ENCODE data around the gene KCNE4.

Gene KCNE4

GRCh38 chr2:223012291-223012690 lies 39.7 kb upstream of the KCNE4 start:
- TF ChIP-seq CTCF (IDR thresholded peaks at IDR 0.05; ENCODE audit: insufficient read depth, low read depth, low read length, missing control alignments) = no peak
- no peak overlapping the region for H3K4me3 ChIP-seq (ENCODE audit: low read depth, low read length)
- no peak for DNase-seq (ENCODE audit: low read depth)

- DNase-seq (ENCODE audit: low read depth) = no peak
- H3K4me3 ChIP-seq (ENCODE audit: low read depth, low read length) = no peak overlapping the region
- no peak for TF ChIP-seq CTCF (IDR thresholded peaks at IDR 0.05; ENCODE audit: insufficient read depth, low read depth, low read length, missing control alignments)
These were observed 32.5 kb upstream of the KCNE4 start for GRCh38 chr2:223019390-223019930.

DNA sequence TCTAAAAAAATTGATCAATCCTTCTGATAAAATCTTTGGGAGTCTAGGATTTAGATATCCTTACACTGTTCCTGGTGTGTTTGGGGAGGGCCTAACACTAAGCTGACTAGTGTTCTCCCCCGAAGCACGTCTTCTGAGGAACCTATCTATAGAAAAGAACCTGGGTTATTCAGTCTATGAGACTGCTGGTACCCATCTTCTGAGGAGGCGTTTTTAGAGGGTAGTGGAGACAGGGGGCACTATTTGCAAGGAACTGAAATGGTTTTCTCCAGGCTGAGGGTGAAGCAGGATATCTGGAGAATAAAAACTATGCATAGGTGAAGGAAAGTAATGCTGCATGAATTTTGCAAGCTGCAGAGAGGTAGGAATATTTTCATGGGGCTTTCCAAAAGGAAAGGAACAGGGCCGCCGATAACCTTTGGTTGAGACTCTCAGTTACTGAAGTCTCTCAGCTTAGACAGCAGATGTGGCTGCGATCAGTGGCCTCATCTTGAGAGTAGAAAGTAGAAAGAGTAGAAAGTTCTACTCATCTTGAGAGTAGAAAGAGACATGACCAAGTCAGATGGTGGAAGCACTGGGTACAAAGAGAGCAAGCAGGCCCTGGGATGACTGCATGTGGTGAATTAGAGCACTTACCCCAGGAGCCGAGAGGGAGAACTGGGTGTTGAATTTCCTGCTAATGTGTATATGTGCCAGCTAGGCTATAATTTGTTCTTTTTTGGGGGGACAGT lies 31.8 kb upstream of the KCNE4 start:
- TF ChIP-seq CTCF (IDR thresholded peaks at IDR 0.05; ENCODE audit: insufficient read depth, low read depth, low read length, missing control alignments) = no peak
- no peak overlapping the region for H3K4me3 ChIP-seq (ENCODE audit: low read depth, low read length)
- peak; percentile 69 for DNase-seq (ENCODE audit: low read depth)

DNA sequence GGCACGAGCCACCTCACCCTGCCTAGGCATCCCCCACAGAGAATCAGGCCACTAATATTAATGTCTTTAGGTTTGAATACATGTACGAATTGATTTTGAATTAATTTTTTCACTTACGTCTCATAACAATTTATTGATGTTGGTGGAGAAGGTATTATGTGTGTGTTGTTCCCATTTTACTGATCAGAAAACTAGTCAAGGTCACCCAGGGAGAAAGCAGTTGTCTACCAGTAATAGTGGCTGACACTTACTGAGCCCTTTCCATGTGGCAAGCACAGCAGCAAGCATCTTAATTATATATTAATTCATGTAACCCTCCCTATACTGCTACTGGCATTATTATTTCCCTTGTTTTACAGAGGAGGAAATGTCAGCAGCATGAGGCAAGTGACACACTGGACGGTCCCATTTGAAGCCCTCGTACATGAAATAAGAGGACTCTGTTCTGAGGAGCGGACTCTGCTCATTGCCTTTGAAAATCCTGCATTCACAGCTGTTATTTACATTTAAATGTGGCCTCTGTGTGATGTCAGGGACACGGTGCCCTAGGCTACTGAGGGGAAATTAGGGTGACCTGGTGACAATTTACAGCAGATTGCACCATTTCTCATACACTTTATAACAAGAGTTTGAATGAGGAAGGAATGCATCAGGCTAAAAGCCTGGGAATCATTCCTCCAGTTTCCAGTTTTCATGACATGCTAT lies 30.9 kb upstream of the KCNE4 start:
- no peak overlapping the region for H3K4me3 ChIP-seq (ENCODE audit: low read depth, low read length)
- no peak for DNase-seq (ENCODE audit: low read depth)
- TF ChIP-seq CTCF (IDR thresholded peaks at IDR 0.05; ENCODE audit: insufficient read depth, low read depth, low read length, missing control alignments) = no peak

GRCh38 chr2:223026357-223027110 lies 25.5 kb upstream of the KCNE4 start:
- H3K4me3 ChIP-seq (ENCODE audit: low read depth, low read length) = no peak overlapping the region
- DNase-seq (ENCODE audit: low read depth) = no peak
- TF ChIP-seq CTCF (IDR thresholded peaks at IDR 0.05; ENCODE audit: insufficient read depth, low read depth, low read length, missing control alignments) = no peak

DNA sequence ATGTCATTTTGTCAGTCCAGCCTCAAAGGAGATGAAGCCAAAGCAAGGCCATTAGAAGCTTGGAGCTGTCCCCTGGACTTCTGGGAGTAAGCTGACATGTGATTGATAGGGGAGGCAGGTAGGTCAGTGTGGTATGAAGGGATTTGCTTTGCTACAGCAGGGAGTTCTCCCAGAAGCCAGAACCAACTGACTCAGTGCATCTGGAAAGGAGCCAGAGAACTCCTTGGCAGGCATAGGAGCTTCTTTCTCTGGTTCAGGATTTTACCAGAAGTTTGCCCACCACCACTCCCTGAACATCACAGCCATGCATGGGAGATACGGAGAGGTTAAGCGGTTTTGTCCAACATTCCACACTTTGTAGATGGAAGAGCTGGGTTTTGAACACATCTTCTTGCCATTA lies 24.5 kb upstream of the KCNE4 start:
- TF ChIP-seq CTCF (IDR thresholded peaks at IDR 0.05; ENCODE audit: insufficient read depth, low read depth, low read length, missing control alignments) = no peak
- no peak overlapping the region for H3K4me3 ChIP-seq (ENCODE audit: low read depth, low read length)
- DNase-seq (ENCODE audit: low read depth) = no peak
